CD4-positive, alpha-beta T cell treated with Interleukin-15 for 1 hour (primary cell): ENCODE measurements around the gene ACAP3.

Experiments used
- DNase-seq: peaks from one replicate; pipeline ENCODE4 v3.0.0-alpha.2; 2020

ACAP3 gene

GRCh38 chr1:1343811-1344421, 36.2 kb upstream of the ACAP3 start:
- no peak for DNase-seq

DNA sequence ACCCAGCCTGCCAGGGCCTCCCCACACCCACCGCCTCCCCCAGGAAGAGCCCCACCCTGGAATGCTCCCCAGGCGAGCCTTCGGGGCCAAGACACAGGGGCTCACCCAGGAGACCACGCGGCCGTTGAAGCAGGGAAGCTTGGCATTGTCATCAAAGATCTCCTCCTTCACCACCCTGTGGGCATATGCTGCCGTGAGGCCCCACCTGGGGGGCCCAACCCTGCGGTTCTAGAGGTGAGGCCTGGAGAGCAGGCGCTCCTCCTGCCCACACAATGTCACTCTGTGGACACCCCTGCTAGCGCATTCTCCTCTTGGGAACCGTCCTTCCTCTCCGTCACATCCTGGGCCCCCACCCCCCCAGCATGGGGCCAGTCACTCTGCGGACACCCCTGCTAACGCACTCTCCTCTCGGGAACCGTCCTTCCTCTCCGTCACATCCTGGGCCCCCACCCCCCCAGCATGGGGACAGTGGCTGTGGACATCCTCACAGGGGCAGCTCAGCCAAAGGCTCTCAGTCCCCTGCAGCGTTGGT, 34.9 kb upstream of the ACAP3 start:
- no peak for DNase-seq

GRCh38 chr1:1342061-1342562, 34.4 kb upstream of the ACAP3 start:
- DNase-seq, result no peak

DNA sequence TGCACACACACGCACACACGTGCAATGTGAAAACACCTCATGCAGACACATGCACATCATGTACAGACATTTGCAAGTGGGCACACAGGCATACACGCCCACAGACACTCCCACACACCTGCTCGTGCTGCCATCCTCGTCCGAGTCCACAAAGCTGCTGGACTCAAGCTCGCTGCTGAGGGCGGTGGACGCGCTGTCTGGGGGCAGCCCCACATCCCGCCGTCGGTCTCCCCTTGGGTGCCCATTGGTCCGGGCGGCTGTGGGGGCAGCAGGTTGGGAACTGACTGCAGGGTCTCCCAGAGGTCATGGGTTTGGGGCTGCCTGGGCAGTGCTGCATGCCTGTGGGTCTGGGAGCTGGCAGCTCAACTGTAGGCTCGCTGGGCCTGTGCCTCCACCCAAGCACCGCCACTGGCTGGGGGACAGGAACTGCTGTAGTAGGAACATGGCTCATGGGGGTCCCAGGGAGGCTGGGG, 33.9 kb upstream of the ACAP3 start:
- DNase-seq, result no peak

- DNase-seq, result no peak
These were observed 33.2 kb upstream of the ACAP3 start for GRCh38 chr1:1340791-1341548.

- no peak for DNase-seq
These were observed 32.5 kb upstream of the ACAP3 start for GRCh38 chr1:1340185-1340584.

GRCh38 chr1:1338278-1338677, 30.5 kb upstream of the ACAP3 start:
- no peak for DNase-seq

GRCh38 chr1:1337793-1338147, 30.0 kb upstream of the ACAP3 start:
- DNase-seq, result no peak

GRCh38 chr1:1336931-1337792, 29.4 kb upstream of the ACAP3 start:
- no peak for DNase-seq

DNA sequence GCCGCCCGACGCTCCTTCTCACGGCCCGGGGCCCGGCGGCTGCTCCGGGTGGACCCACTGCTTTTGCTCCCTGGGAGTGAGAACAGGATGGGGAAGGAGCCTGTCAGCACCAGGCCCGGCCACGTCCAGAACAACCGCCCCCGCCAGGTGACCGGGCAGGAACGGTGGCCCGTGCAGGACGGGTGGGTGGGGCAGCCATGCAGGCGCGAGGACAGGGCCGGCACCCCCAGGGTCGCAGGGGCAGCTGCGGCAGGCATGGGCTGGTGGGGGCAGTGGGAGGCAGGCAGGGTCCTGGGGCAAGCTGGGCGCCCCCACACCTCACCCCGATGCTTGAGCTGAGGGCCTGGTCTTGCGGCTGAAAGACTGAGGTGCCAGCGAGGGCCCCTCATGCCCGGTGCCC, 28.7 kb upstream of the ACAP3 start:
- DNase-seq, result no peak

DNA sequence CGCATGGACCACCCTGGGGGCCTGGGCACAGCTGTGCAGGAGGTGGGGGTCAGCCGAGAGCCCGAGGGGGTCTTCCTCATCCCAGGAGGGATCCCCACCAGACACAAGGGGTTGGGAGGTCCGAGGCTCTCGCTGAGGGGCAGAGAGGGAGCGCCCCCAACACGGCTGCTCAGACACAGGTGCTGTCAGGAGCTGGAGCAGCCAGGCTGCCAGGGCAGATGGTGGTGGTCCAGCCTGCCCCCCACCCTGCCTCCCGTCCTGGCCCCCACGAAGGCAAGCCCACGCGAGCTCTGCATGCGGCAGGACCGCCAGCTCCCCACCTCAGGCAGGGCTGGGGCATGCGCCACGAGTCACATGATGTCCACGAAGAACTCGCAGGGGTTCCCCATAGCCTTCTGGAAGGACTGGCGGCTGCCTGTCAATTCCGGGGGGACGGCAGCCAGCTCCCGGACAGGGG, 28.1 kb upstream of the ACAP3 start:
- DNase-seq, result no peak

- DNase-seq, result no peak
These were observed 27.6 kb upstream of the ACAP3 start for GRCh38 chr1:1335283-1335682.

- DNase-seq, result no peak
These were observed 27.1 kb upstream of the ACAP3 start for GRCh38 chr1:1334835-1335234.

DNA sequence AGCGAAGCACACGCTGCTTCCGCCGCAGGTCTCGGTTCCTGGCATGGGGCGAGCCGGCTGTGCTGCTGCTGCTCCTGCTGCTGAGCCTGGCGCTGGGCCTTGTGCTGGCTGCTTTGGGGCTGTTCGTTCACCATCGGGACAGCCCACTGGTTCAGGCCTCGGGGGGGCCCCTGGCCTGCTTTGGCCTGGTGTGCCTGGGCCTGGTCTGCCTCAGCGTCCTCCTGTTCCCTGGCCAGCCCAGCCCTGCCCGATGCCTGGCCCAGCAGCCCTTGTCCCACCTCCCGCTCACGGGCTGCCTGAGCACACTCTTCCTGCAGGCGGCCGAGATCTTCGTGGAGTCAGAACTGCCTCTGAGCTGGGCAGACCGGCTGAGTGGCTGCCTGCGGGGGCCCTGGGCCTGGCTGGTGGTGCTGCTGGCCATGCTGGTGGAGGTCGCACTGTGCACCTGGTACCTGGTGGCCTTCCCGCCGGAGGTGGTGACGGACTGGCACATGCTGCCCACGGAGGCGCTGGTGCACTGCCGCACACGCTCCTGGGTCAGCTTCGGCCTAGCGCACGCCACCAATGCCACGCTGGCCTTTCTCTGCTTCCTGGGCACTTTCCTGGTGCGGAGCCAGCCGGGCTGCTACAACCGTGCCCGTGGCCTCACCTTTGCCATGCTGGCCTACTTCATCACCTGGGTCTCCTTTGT, 26.0 kb upstream of the ACAP3 start:
- no peak for DNase-seq

DNA sequence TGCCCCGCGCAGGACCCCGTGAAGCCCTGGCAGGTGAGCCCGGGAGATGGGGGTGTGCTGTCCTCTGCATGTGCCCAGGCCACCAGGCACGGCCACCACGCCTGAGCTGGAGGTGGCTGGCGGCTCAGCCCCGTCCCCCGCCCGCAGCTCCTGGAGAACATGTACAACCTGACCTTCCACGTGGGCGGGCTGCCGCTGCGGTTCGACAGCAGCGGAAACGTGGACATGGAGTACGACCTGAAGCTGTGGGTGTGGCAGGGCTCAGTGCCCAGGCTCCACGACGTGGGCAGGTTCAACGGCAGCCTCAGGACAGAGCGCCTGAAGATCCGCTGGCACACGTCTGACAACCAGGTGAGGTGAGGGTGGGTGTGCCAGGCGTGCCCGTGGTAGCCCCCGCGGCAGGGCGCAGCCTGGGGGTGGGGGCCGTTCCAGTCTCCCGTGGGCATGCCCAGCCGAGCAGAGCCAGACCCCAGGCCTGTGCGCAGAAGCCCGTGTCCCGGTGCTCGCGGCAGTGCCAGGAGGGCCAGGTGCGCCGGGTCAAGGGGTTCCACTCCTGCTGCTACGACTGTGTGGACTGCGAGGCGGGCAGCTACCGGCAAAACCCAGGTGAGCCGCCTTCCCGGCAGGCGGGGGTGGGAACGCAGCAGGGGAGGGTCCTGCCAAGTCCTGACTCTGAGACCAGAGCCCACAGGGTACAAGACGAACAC, 25.2 kb upstream of the ACAP3 start:
- no peak for DNase-seq

GRCh38 chr1:1332031-1332755, 24.5 kb upstream of the ACAP3 start:
- no peak for DNase-seq

DNA sequence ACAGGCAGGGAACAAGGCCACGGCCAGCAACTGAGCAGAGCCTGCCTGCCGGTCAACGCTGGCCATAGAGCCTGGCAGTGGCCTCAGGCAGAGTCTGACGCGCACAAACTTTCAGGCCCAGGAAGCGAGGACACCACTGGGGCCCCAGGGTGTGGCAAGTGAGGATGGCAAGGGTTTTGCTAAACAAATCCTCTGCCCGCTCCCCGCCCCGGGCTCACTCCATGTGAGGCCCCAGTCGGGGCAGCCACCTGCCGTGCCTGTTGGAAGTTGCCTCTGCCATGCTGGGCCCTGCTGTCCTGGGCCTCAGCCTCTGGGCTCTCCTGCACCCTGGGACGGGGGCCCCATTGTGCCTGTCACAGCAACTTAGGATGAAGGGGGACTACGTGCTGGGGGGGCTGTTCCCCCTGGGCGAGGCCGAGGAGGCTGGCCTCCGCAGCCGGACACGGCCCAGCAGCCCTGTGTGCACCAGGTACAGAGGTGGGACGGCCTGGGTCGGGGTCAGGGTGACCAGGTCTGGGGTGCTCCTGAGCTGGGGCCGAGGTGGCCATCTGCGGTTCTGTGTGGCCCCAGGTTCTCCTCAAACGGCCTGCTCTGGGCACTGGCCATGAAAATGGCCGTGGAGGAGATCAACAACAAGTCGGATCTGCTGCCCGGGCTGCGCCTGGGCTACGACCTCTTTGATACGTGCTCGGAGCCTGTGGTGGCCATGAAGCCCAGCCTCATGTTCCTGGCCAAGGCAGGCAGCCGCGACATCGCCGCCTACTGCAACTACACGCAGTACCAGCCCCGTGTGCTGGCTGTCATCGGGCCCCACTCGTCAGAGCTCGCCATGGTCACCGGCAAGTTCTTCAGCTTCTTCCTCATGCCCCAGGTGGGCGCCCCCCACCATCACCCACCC, 23.6 kb upstream of the ACAP3 start, which contains the start of gene TAS1R3:
TSS of gene TAS1R3 (plus strand) at position 213 of the 898 bp plus-strand sequence. CDS start at position 279, 66 bp downstream.
- DNase-seq, result no peak

DNA sequence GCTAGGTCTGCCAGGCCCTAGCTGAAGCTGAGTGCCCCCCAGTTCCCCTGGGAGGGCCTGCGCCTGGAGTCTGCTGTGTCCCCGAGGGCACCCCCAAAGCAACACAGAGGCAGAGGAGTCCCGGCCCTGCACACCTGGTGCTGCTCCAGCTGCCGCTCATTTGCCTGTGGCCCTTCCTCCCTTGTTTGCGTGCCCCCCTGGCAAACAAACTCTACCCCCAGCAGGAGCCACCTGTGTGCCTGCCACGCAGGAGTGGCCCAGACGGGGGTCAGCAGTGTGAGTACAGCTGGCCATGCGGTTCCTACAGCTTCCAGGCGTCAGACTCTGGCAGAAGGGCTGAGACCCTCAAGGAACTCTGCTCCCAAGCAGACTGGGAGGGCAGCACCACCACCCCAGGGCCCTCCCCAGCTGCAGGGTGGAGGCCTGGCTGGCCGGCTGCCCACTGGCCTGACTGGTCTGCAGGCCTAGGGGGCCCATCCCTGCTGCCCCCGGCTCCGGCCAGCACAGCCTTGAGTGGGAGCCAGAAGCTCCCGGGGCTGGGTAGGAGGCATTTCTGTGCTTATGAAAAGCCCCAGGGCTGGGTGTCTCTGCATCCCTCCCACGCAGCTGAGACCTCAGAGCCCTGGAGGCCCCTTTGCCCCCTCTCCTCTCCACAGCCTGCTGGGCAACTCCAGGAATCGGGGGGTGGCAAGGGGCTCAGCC, 22.8 kb upstream of the ACAP3 start:
- DNase-seq, result no peak
